HCT116 (cell line): ENCODE data around the gene BRSK1. TPM values are rescaled to one million over a fixed set of nuclear protein-coding genes. Genes with fewer than 3 reads are reported as not detected.

Experiments used
- ATAC-seq: fragments of 200-7000 bp; cut with Tn5 transposase; 2 replicates; pipeline ENCODE4 v1.9.1; 2020; ENCODE audit warnings: mild to moderate bottlenecking, moderate library complexity
- BruUV-seq: library from RNA; stranded (reverse); fragments of 400-500 nt; replicated peaks from 2 replicates; lab custom pipeline; 2021; lab: Mats Ljungman, UMichigan
- CTCF ChIA-PET: fragments of 300-600 bp; sonication (Branson Sonifier 250); formaldehyde crosslinking; loops from one replicate; lab custom pipeline; 2021; ENCODE audit warnings: antibody characterized with exemption; lab: Charles Lee
- POLR2A ChIA-PET: fragments of 300-600, 350-600 bp; sonication (Branson Sonifier 250); formaldehyde crosslinking; loops from one replicate; lab custom pipeline; 2021; ENCODE audit warnings: antibody characterized with exemption; lab: Charles Lee
- RAD21 ChIA-PET, 2 experiments: fragments of 300-600 bp; sonication (Branson Sonifier 250); formaldehyde crosslinking; loops; one replicate each; lab custom pipeline; 2023; ENCODE audit warnings: low total read pairs in 2 of 2; ENCODE audit not compliant: uncharacterized antibody in 2 of 2, unreplicated experiment in 2 of 2, low non-redundant PET in 1 of 2; lab: Charles Lee
- DNase-seq: peaks from one replicate; pipeline ENCODE4 v3.0.0-alpha.2; 2010; ENCODE audit warnings: low read depth, low spot score
- H2AFZ ChIP-seq: fragments of 200-600 bp; shearing (Covaris generic), sonication (generic); 2 replicates; pipeline ENCODE4 v1.6.1; 2017; ENCODE audit warnings: low read depth, mixed run types, mixed read lengths, antibody characterized with exemption, low read length; ENCODE audit not compliant: poor library complexity, severe bottlenecking
- H3K27ac ChIP-seq: 2 replicates; pipeline ENCODE4 v1.5.1; 2012; ENCODE audit warnings: low read depth, low read length
- H3K27me3 ChIP-seq: fragments of 200-600 bp; sonication (generic); 2 replicates; pipeline ENCODE4 v1.6.1; 2016; ENCODE audit warnings: mixed run types, low read length, mixed read lengths; ENCODE audit not compliant: insufficient read depth
- H3K36me3 ChIP-seq, 2 experiments: fragments of 200-500 bp in 1 of 2; fragments of 200-600 bp in 1 of 2; sonication (Bioruptor generic) in 1 of 2; sonication (generic) in 1 of 2; 2 replicates each; pipeline versions ENCODE4 v1.5.1 to v1.6.1; 2014 to 2016; ENCODE audit warnings: low read length in 2 of 2, inconsistent platforms in 1 of 2, mixed read lengths in 1 of 2, mixed run types in 1 of 2; ENCODE audit not compliant: insufficient read depth in 2 of 2, control insufficient read depth in 1 of 2
- H3K4me1 ChIP-seq, 2 experiments: fragments of 200-600 bp in 1 of 2; sonication (generic) in 1 of 2; 2 replicates each; pipeline versions ENCODE4 v1.5.1 to v1.6.1; 2012 to 2017; ENCODE audit warnings: low read length in 2 of 2, inconsistent platforms in 1 of 2, mild to moderate bottlenecking in 1 of 2, mixed read lengths in 1 of 2, mixed run types in 1 of 2, moderate library complexity in 1 of 2; ENCODE audit not compliant: insufficient read depth in 2 of 2, control insufficient read depth in 1 of 2
- H3K4me2 ChIP-seq: fragments of 200-600 bp; sonication (generic); 2 replicates; pipeline ENCODE4 v1.6.1; 2017; ENCODE audit warnings: mixed run types, low read length, mixed read lengths
- H3K4me3 ChIP-seq, 2 experiments: fragments of 200-600 bp in 1 of 2; sonication (generic) in 1 of 2; replicated peaks in 1 of 2; 2 replicates each; pipeline ENCODE4 v1.5.1; 2011 to 2016; ENCODE audit warnings: low read length in 2 of 2, control low read depth in 1 of 2, low read depth in 1 of 2, mild to moderate bottlenecking in 1 of 2, mixed read lengths in 1 of 2, mixed run types in 1 of 2
- H3K79me2 ChIP-seq: fragments of 200-600 bp; sonication (generic); 2 replicates; pipeline ENCODE4 v1.6.1; 2017; ENCODE audit warnings: mild to moderate bottlenecking, mixed run types, low read length, moderate library complexity, mixed read lengths; ENCODE audit not compliant: insufficient read depth
- H3K9ac ChIP-seq: fragments of 200-600 bp; sonication (generic); 2 replicates; pipeline ENCODE4 v1.6.1; 2016; ENCODE audit warnings: low read length, mixed read lengths
- H3K9me2 ChIP-seq: fragments of 200-600 bp; sonication (generic), shearing (Covaris generic); 2 replicates; pipeline ENCODE4 v1.6.1; 2017; ENCODE audit warnings: mixed run types, mild to moderate bottlenecking, moderate library complexity; ENCODE audit not compliant: insufficient read depth
- H3K9me3 ChIP-seq, 2 experiments: fragments of 200-500 bp in 1 of 2; fragments of 200-600 bp in 1 of 2; sonication (Bioruptor generic) in 1 of 2; sonication (generic) in 1 of 2; 2 replicates each; pipeline ENCODE4 v1.6.1; 2014 to 2017; ENCODE audit warnings: low read length in 2 of 2, mixed read lengths in 2 of 2, inconsistent platforms in 1 of 2, low read depth in 1 of 2, mild to moderate bottlenecking in 1 of 2, mixed run types in 1 of 2, moderate library complexity in 1 of 2; ENCODE audit not compliant: control insufficient read depth in 1 of 2, insufficient read depth in 1 of 2
- H4K20me1 ChIP-seq: fragments of 200-600 bp; sonication (generic), shearing (Covaris generic); 2 replicates; pipeline ENCODE4 v1.6.1; 2017; ENCODE audit warnings: mixed run types, mild to moderate bottlenecking, moderate library complexity; ENCODE audit not compliant: insufficient read depth
- CBX3 ChIP-seq: IDR thresholded peaks from 2 replicates; pipeline ENCODE4 v1.6.1; 2012; ENCODE audit warnings: low read depth
- CEBPB ChIP-seq: IDR thresholded peaks from 2 replicates; pipeline ENCODE4 v1.6.1; 2012; ENCODE audit warnings: low read depth
- ELF1 ChIP-seq: IDR thresholded peaks from 2 replicates; pipeline ENCODE4 v1.6.1; 2012; ENCODE audit warnings: low read depth, borderline replicate concordance
- EZH2phosphoT487 ChIP-seq: fragments of 200-600 bp; IDR thresholded peaks from 2 replicates; pipeline ENCODE4 v1.6.1; 2018; ENCODE audit warnings: antibody characterized with exemption, borderline replicate concordance
- FOSL1 ChIP-seq: IDR thresholded peaks from 2 replicates; pipeline ENCODE4 v1.6.1; 2012; ENCODE audit warnings: low read depth
- JUND ChIP-seq: IDR thresholded peaks from 2 replicates; pipeline ENCODE4 v1.6.1; 2012
- POLR2A ChIP-seq: IDR thresholded peaks from 2 replicates; pipeline ENCODE4 v1.7.0; 2011; ENCODE audit warnings: borderline replicate concordance; ENCODE audit not compliant: insufficient read depth, insufficient read length; ENCODE audit errors: extremely low read depth
- RAD21 ChIP-seq: IDR thresholded peaks from 2 replicates; pipeline ENCODE4 v1.6.1; 2012; ENCODE audit warnings: low read depth, mild to moderate bottlenecking
- SIN3A ChIP-seq: IDR thresholded peaks from 2 replicates; pipeline ENCODE4 v1.6.1; 2012; ENCODE audit warnings: low read depth
- SRF ChIP-seq: IDR thresholded peaks from 2 replicates; pipeline ENCODE4 v1.6.1; 2012; ENCODE audit warnings: low read depth
- YY1 ChIP-seq: IDR thresholded peaks from 2 replicates; pipeline ENCODE4 v1.6.1; 2011; ENCODE audit warnings: low read length, low read depth, moderate library complexity, mild to moderate bottlenecking; ENCODE audit not compliant: insufficient replicate concordance; ENCODE audit errors: extremely low read depth
- ZFX ChIP-seq: fragments of 450-650 bp; IDR thresholded peaks from 2 replicates; pipeline ENCODE4 v1.6.1; 2017
- ZNF274 ChIP-seq: fragments of 200-500 bp; sonication (Bioruptor generic); IDR thresholded peaks from 2 replicates; pipeline ENCODE4 v1.6.1; 2014; ENCODE audit warnings: mild to moderate bottlenecking, low read depth, low read length, inconsistent platforms
- intact Hi-C: fragments of 100-400 bp; cut with micrococcal nuclease; formaldehyde crosslinking; loops from 2 replicates; pipeline ENCODE4 v1.10.0; 2022
- total RNA-seq: library from RNA; stranded (reverse); gene quantifications from one replicate; pipeline ENCODE4 v1.2.1, GENCODE V29; 2021; ENCODE audit not compliant: unreplicated experiment
- TF ChIP-seq, protein P1 (sequence below): IDR thresholded peaks from 2 replicates; pipeline ENCODE4 v1.6.1; 2011; ENCODE audit warnings: mild to moderate bottlenecking, low read length, moderate library complexity; ENCODE audit not compliant: insufficient replicate concordance; ENCODE audit errors: extremely low read depth
- TF ChIP-seq, protein P2 (sequence below): IDR thresholded peaks from 2 replicates; pipeline ENCODE4 v1.6.1; 2012
- TF ChIP-seq, protein P3 (sequence below): IDR thresholded peaks from 2 replicates; pipeline ENCODE4 v1.6.1; 2012
- TF ChIP-seq, protein P4 (sequence below): IDR thresholded peaks from 2 replicates; pipeline ENCODE4 v1.6.1; 2012; ENCODE audit warnings: low read depth

The BRSK1 gene
- total RNA-seq, 1 experiment from 2014 or later, result 33.3 TPM

- H3K9ac ChIP-seq, result no peak overlapping the region
- TF ChIP-seq RAD21 (no peak), YY1 (no peak), ELF1 (no peak), CBX3 (no peak), CEBPB (no peak), FOSL1 (no peak), JUND (no peak), SRF (no peak), EZH2phosphoT487 (no peak), POLR2A (no peak), ZNF274 (no peak), SIN3A (no peak), ZFX (no peak)
- TF ChIP-seq, protein P1, sequence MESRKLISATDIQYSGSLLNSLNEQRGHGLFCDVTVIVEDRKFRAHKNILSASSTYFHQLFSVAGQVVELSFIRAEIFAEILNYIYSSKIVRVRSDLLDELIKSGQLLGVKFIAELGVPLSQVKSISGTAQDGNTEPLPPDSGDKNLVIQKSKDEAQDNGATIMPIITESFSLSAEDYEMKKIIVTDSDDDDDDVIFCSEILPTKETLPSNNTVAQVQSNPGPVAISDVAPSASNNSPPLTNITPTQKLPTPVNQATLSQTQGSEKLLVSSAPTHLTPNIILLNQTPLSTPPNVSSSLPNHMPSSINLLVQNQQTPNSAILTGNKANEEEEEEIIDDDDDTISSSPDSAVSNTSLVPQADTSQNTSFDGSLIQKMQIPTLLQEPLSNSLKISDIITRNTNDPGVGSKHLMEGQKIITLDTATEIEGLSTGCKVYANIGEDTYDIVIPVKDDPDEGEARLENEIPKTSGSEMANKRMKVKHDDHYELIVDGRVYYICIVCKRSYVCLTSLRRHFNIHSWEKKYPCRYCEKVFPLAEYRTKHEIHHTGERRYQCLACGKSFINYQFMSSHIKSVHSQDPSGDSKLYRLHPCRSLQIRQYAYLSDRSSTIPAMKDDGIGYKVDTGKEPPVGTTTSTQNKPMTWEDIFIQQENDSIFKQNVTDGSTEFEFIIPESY, result no peak
- TF ChIP-seq, protein P2, sequence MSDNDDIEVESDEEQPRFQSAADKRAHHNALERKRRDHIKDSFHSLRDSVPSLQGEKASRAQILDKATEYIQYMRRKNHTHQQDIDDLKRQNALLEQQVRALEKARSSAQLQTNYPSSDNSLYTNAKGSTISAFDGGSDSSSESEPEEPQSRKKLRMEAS, result no peak
- TF ChIP-seq, protein P3, sequence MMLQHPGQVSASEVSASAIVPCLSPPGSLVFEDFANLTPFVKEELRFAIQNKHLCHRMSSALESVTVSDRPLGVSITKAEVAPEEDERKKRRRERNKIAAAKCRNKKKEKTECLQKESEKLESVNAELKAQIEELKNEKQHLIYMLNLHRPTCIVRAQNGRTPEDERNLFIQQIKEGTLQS, result no peak
- TF ChIP-seq, protein P4, sequence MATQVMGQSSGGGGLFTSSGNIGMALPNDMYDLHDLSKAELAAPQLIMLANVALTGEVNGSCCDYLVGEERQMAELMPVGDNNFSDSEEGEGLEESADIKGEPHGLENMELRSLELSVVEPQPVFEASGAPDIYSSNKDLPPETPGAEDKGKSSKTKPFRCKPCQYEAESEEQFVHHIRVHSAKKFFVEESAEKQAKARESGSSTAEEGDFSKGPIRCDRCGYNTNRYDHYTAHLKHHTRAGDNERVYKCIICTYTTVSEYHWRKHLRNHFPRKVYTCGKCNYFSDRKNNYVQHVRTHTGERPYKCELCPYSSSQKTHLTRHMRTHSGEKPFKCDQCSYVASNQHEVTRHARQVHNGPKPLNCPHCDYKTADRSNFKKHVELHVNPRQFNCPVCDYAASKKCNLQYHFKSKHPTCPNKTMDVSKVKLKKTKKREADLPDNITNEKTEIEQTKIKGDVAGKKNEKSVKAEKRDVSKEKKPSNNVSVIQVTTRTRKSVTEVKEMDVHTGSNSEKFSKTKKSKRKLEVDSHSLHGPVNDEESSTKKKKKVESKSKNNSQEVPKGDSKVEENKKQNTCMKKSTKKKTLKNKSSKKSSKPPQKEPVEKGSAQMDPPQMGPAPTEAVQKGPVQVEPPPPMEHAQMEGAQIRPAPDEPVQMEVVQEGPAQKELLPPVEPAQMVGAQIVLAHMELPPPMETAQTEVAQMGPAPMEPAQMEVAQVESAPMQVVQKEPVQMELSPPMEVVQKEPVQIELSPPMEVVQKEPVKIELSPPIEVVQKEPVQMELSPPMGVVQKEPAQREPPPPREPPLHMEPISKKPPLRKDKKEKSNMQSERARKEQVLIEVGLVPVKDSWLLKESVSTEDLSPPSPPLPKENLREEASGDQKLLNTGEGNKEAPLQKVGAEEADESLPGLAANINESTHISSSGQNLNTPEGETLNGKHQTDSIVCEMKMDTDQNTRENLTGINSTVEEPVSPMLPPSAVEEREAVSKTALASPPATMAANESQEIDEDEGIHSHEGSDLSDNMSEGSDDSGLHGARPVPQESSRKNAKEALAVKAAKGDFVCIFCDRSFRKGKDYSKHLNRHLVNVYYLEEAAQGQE, result no peak
- TF ChIP-seq, all 23 proteins: peak for 0
- Histone ChIP-seq H3K27ac (no peak overlapping the region), H3K4me1 (no peaks in the 10 kb centered on the region), H2AFZ (no peak overlapping the region), H3K4me2 (no peak overlapping the region), H3K4me3 (no peak overlapping the region), H3K9me2 (no peaks in the 10 kb centered on the region), H3K79me2 (no peaks in the 10 kb centered on the region), H3K36me3 (peaks cover 2 to 8% of the 10 kb centered on the region in 2 experiments; a peak in 2 of 4 replicates), H3K27me3 (no peaks in the 10 kb centered on the region), H3K9me3 (no peaks in the 10 kb centered on the region), H4K20me1 (no peaks in the 10 kb centered on the region)
- RAD21 ChIA-PET, result interaction anchor here in 1 of 2 experiments (0.7 kb wide), 2 partner anchors 46 to 72 kb away, joined by 4 to 11 read pairs; no protein-coding TSS in a partner anchor
- CTCF ChIA-PET, result interaction anchor here (0.7 to 1.7 kb wide), 2 partner anchors 12 to 105 kb away, joined by 3 to 7 read pairs; no protein-coding TSS in a partner anchor
- DNase-seq, result no peak
- no TSS peak for BruUV-seq
- intact Hi-C loops, result no loop called here
- ATAC-seq, result peak; percentile 29; the same call in 1 of the 2 replicates
- POLR2A ChIA-PET, result interaction anchor here (0.8 kb wide), 1 partner anchor 33 kb away, joined by 3 read pairs; the partner anchor contains the start of gene HSPBP1
These were observed 29.1 kb downstream of the BRSK1 start for GRCh38 chr19:55312621-55313512.
